Keratinocyte (primary cell): ENCODE data around the gene TRAK2. TPM values are rescaled to one million over a fixed set of nuclear protein-coding genes. Genes with fewer than 3 reads are reported as not detected.

Experiments used
- DNase-seq: peaks from one replicate; pipeline ENCODE4 v3.0.0-alpha.2; 2011; ENCODE audit warnings: low read depth, missing footprints, low spot score
- FAIRE-seq: peaks from 2 replicates; lab custom pipeline; 2011; peaks lifted over from hg19 to GRCh38; lab: Jason Lieb, UNC
- H2AFZ ChIP-seq: 2 replicates; pipeline ENCODE4 v1.6.0; 2012; ENCODE audit warnings: low read length, control low read depth, inconsistent platforms; ENCODE audit not compliant: control insufficient read depth
- H3K27ac ChIP-seq: 2 replicates; pipeline ENCODE4 v1.5.1; 2011; ENCODE audit warnings: low read length; ENCODE audit not compliant: control insufficient read depth, insufficient read depth
- H3K27me3 ChIP-seq: 3 replicates; pipeline ENCODE4 v1.6.0; 2011; ENCODE audit warnings: low read length; ENCODE audit not compliant: control insufficient read depth, insufficient read depth; ENCODE audit errors: extremely low read depth
- H3K36me3 ChIP-seq, 2 experiments: 2 replicates in 1 of 2; 3 replicates in 1 of 2; pipeline ENCODE4 v1.5.1; 2011; ENCODE audit warnings: low read length in 2 of 2, mild to moderate bottlenecking in 1 of 2; ENCODE audit not compliant: control insufficient read depth in 2 of 2, insufficient read depth in 2 of 2; ENCODE audit errors: extremely low read depth in 1 of 2
- H3K4me1 ChIP-seq: 3 replicates; pipeline ENCODE4 v1.5.1; 2011; ENCODE audit warnings: low read length; ENCODE audit not compliant: control insufficient read depth, insufficient read depth; ENCODE audit errors: extremely low read depth
- H3K4me2 ChIP-seq: 3 replicates; pipeline ENCODE4 v1.6.0; 2011; ENCODE audit warnings: low read depth, low read length; ENCODE audit not compliant: control insufficient read depth, insufficient read depth; ENCODE audit errors: extremely low read depth
- H3K4me3 ChIP-seq, 3 experiments: fragments of 200-600 bp in 1 of 3; sonication (generic) in 1 of 3; 2 replicates in 2 of 3; 3 replicates in 1 of 3; pipeline ENCODE4 v1.5.1; 2011 to 2016; ENCODE audit warnings: low read length in 3 of 3, mild to moderate bottlenecking in 3 of 3, control low read depth in 2 of 3, inconsistent platforms in 1 of 3, low read depth in 1 of 3, mixed read lengths in 1 of 3, mixed run types in 1 of 3, moderate library complexity in 1 of 3; ENCODE audit not compliant: control insufficient read depth in 2 of 3, insufficient read depth in 2 of 3; ENCODE audit errors: extremely low read depth in 1 of 3
- H3K79me2 ChIP-seq: 2 replicates; pipeline ENCODE4 v1.6.0; 2012; ENCODE audit warnings: low read length; ENCODE audit not compliant: control insufficient read depth, insufficient read depth
- H3K9ac ChIP-seq: 3 replicates; pipeline ENCODE4 v1.6.0; 2011; ENCODE audit warnings: low read length; ENCODE audit not compliant: control insufficient read depth, insufficient read depth; ENCODE audit errors: extremely low read depth
- H3K9me1 ChIP-seq: 3 replicates; pipeline ENCODE4 v1.6.0; 2011; ENCODE audit warnings: low read length; ENCODE audit not compliant: control insufficient read depth, insufficient read depth; ENCODE audit errors: extremely low read depth
- H3K9me3 ChIP-seq: 2 replicates; pipeline ENCODE4 v1.5.1; 2012; ENCODE audit warnings: low read depth, low read length; ENCODE audit not compliant: control insufficient read depth
- H4K20me1 ChIP-seq: 3 replicates; pipeline ENCODE4 v1.6.0; 2011; ENCODE audit warnings: low read length; ENCODE audit not compliant: control insufficient read depth, insufficient read depth; ENCODE audit errors: extremely low read depth
- EZH2 ChIP-seq: IDR thresholded peaks from one replicate; pipeline ENCODE4 v1.6.1; 2012; ENCODE audit warnings: inconsistent platforms, mild to moderate bottlenecking, low read length, moderate library complexity
- dilution Hi-C: fragments of 300-500 bp; cut with MboI; formaldehyde crosslinking; loops from one replicate; pipeline ENCODE4 v1.7.0; 2020; ENCODE audit warnings: low sequenced_read_pairs; ENCODE audit not compliant: extremely low pct_ligation_motif_present
- polyA plus RNA-seq, 5 experiments: library from polyadenylated mRNA; depleted of rRNA in 3 of 5; stranded (reverse) in 3 of 5; stranded (forward) in 1 of 5; unstranded in 1 of 5; fragments of >200 nt; gene quantifications; 1 replicate in 1 of 5; 2 replicates in 3 of 5; 3 replicates in 1 of 5; pipeline versions ENCODE4 v1.2.1 to v1.2.3, GENCODE V29; 2011 to 2012; ENCODE audit warnings: missing spikeins in 2 of 5, low read depth in 1 of 5, low replicate concordance in 1 of 5
- TF ChIP-seq, protein P1 (sequence below), 3 experiments: IDR thresholded peaks in 1 of 3; conservative IDR thresholded peaks in 1 of 3; optimal IDR thresholded peaks in 1 of 3; 2 replicates in 2 of 3; 3 replicates in 1 of 3; pipeline versions ENCODE3 to v1.5.1; 2011; ENCODE audit warnings: low read length in 3 of 3, mild to moderate bottlenecking in 3 of 3, moderate library complexity in 2 of 3, control low read depth in 1 of 3, inconsistent platforms in 1 of 3; ENCODE audit not compliant: insufficient read depth in 2 of 3; ENCODE audit errors: extremely low read depth in 1 of 3

The TRAK2 gene
- polyA plus RNA-seq, 1 donor (not counting 4 experiments of a cell fraction or from before 2014, with no cell fraction given), result 12.9 TPM

GRCh38 chr2:201413143-201413542 is 38.1 kb downstream of the TRAK2 start:
- Histone ChIP-seq H3K9ac (no peak overlapping the region), H3K36me3 (peaks cover 0 to 3% of the 10 kb centered on the region in 2 experiments), H3K4me3 (no peak overlapping the region), H3K4me2 (no peak overlapping the region), H2AFZ (no peak overlapping the region), H3K9me3 (no peaks in the 10 kb centered on the region), H4K20me1 (no peaks in the 10 kb centered on the region), H3K4me1 (no peaks in the 10 kb centered on the region), H3K27ac (no peak overlapping the region), H3K9me1 (no peaks in the 10 kb centered on the region), H3K27me3 (no peaks in the 10 kb centered on the region), H3K79me2 (peaks cover 9% of the 10 kb centered on the region)
- DNase-seq (no peak), FAIRE-seq (no peak)
- dilution Hi-C loops, result no loop called here
- TF ChIP-seq EZH2, result no peak
- TF ChIP-seq, protein P1, sequence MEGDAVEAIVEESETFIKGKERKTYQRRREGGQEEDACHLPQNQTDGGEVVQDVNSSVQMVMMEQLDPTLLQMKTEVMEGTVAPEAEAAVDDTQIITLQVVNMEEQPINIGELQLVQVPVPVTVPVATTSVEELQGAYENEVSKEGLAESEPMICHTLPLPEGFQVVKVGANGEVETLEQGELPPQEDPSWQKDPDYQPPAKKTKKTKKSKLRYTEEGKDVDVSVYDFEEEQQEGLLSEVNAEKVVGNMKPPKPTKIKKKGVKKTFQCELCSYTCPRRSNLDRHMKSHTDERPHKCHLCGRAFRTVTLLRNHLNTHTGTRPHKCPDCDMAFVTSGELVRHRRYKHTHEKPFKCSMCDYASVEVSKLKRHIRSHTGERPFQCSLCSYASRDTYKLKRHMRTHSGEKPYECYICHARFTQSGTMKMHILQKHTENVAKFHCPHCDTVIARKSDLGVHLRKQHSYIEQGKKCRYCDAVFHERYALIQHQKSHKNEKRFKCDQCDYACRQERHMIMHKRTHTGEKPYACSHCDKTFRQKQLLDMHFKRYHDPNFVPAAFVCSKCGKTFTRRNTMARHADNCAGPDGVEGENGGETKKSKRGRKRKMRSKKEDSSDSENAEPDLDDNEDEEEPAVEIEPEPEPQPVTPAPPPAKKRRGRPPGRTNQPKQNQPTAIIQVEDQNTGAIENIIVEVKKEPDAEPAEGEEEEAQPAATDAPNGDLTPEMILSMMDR (optimal IDR thresholded peaks at IDR 0.05 in 1 of 3, IDR thresholded peaks at IDR 0.05 in 1 of 3, conservative IDR thresholded peaks at IDR 0.05 in 1 of 3; ENCODE audit: extremely low read depth in 1 of 3, insufficient read depth in 2 of 3, low read length in 3 of 3), result no peak

DNA sequence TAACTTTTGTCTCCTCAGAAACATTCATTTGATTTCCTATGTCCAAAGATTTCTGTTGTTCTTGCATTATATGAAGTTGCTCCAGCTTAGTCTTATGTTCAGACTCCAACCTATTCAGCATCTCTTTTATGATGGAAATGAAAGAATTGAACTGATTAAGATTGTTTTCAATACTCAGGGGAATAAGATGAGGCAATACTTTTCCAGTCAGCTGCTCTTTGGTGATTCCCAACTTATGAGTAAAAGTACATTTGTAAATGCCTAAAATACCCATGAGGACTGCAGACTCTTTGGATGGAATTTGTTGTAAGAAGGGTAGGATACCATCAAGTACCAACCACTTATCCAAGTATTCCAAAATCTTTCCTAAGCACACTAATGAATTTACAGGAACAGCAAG is 39.8 kb downstream of the TRAK2 start:
- no peak for FAIRE-seq
- Histone ChIP-seq H3K4me3 (no peak overlapping the region), H3K27me3 (no peaks in the 10 kb centered on the region), H4K20me1 (no peaks in the 10 kb centered on the region), H3K4me2 (no peak overlapping the region), H3K27ac (no peak overlapping the region), H3K9me3 (no peaks in the 10 kb centered on the region), H3K9me1 (no peaks in the 10 kb centered on the region), H3K4me1 (peaks cover 4% of the 10 kb centered on the region), H2AFZ (no peak overlapping the region), H3K9ac (no peak overlapping the region), H3K36me3 (peaks cover 0 to 3% of the 10 kb centered on the region in 2 experiments), H3K79me2 (peaks cover 7% of the 10 kb centered on the region)
- dilution Hi-C loops, result no loop called here
- DNase-seq, result no peak
- TF ChIP-seq EZH2, result no peak
- TF ChIP-seq, protein P1 (optimal IDR thresholded peaks at IDR 0.05 in 1 of 3, IDR thresholded peaks at IDR 0.05 in 1 of 3, conservative IDR thresholded peaks at IDR 0.05 in 1 of 3; ENCODE audit: extremely low read depth in 1 of 3, insufficient read depth in 2 of 3, low read length in 3 of 3), result no peak
